T-helper 17 cell (primary cell): Measurements from ENCODE around the gene SLC66A2. TPM values are rescaled to one million over a fixed set of nuclear protein-coding genes. Genes with fewer than 3 reads are reported as not detected.
"Not testable (repeated sequence)": the region's sequence is repeated elsewhere in the genome, so short reads cannot be mapped to it uniquely, and the experiment has no call there.

Experiments
- ATAC-seq: fragments of 150-1000 bp; cut with Tn5 transposase; 2 replicates; pipeline ENCODE4 v1.10.0; 2021; ENCODE audit warnings: mild to moderate bottlenecking, moderate library complexity
- DNase-seq, 3 donors: peaks; one replicate each; pipeline versions ENCODE4 v3.0.0 to v3.0.0-alpha.2; 2020 to 2021
- H3K9me3 ChIP-seq: one replicate; pipeline ENCODE4 v1.7.0; 2013; ENCODE audit warnings: low read length, mild to moderate bottlenecking; ENCODE audit not compliant: control insufficient read depth, poor library complexity, severe bottlenecking
- H3K27ac Mint-ChIP-seq: one replicate; pipeline ENCODE4 v1.8.0; 2022; ENCODE audit warnings: mild to moderate bottlenecking, moderate library complexity, mixed read lengths
- H3K27me3 Mint-ChIP-seq: one replicate; pipeline ENCODE4 v1.8.0; 2022; ENCODE audit warnings: mixed read lengths
- H3K36me3 Mint-ChIP-seq: one replicate; pipeline ENCODE4 v1.8.0; 2022; ENCODE audit warnings: low read depth, mixed read lengths
- H3K4me1 Mint-ChIP-seq: one replicate; pipeline ENCODE4 v1.8.0; 2022; ENCODE audit warnings: mild to moderate bottlenecking, mixed read lengths
- H3K4me3 Mint-ChIP-seq: one replicate; pipeline ENCODE4 v1.8.0; 2022; ENCODE audit warnings: mild to moderate bottlenecking, moderate library complexity, mixed read lengths
- total RNA-seq, 4 donors: library from RNA in 2 of 4; stranded (reverse) in 2 of 4; gene quantifications; one replicate each; pipeline ENCODE4 v1.2.3 and lab custom pipeline; 2022 to 2026

The SLC66A2 gene
- total RNA-seq, 2 donors from 2014 or later = 43.6 to 56.9 TPM

- Mint-ChIP-seq H3K4me1 (peaks cover 18% of the 10 kb centered on the region), H3K27ac (peak overlapping the region; percentile 92), H3K36me3 (peaks cover 2% of the 10 kb centered on the region), H3K4me3 (peak overlapping the region; percentile 83), H3K27me3 (peaks cover 7% of the 10 kb centered on the region)
- ATAC-seq = no peak
- no peaks in the 10 kb centered on the region for H3K9me3 ChIP-seq
- DNase-seq = no peak
Measured at GRCh38 chr18:79963658-79964329, 12.3 kb upstream of the SLC66A2 start.

- H3K9me3 ChIP-seq = no peaks in the 10 kb centered on the region
- Mint-ChIP-seq H3K27ac (peak overlapping the region; percentile 92), H3K36me3 (peaks cover 2% of the 10 kb centered on the region), H3K4me3 (peak overlapping the region; percentile 83), H3K27me3 (peaks cover 7% of the 10 kb centered on the region), H3K4me1 (peaks cover 18% of the 10 kb centered on the region)
- ATAC-seq (peak; percentile 74), DNase-seq (peak; percentile 35 to 45 (median 41))
Measured at GRCh38 chr18:79962835-79963657, 11.6 kb upstream of the SLC66A2 start.

GRCh38 chr18:79962311-79962710, 10.9 kb upstream of the SLC66A2 start:
- DNase-seq (no peak), ATAC-seq (no peak)
- H3K27me3 Mint-ChIP-seq = peaks cover 7% of the 10 kb centered on the region
- H3K9me3 ChIP-seq = no peaks in the 10 kb centered on the region
- peaks cover 18% of the 10 kb centered on the region for H3K4me1 Mint-ChIP-seq
- no peak overlapping the region for H3K4me3 Mint-ChIP-seq
- peaks cover 2% of the 10 kb centered on the region for H3K36me3 Mint-ChIP-seq
- H3K27ac Mint-ChIP-seq = peak overlapping the region; percentile 92

GRCh38 chr18:79961527-79962291, 10.3 kb upstream of the SLC66A2 start:
- ATAC-seq = no peak
- H3K27ac Mint-ChIP-seq = no peak overlapping the region
- no peak overlapping the region for H3K4me3 Mint-ChIP-seq
- H3K9me3 ChIP-seq = no peaks in the 10 kb centered on the region
- no peak for DNase-seq
- peaks cover 2% of the 10 kb centered on the region for H3K36me3 Mint-ChIP-seq
- H3K27me3 Mint-ChIP-seq = peaks cover 7% of the 10 kb centered on the region
- peaks cover 16% of the 10 kb centered on the region for H3K4me1 Mint-ChIP-seq

GRCh38 chr18:79960921-79961526, 9.6 kb upstream of the SLC66A2 start:
- ATAC-seq (no peak), DNase-seq (no peak)

GRCh38 chr18:79960161-79960801, 8.8 kb upstream of the SLC66A2 start:
- not testable (repeated sequence) for H3K9me3 ChIP-seq, H3K36me3 Mint-ChIP-seq, ATAC-seq, H3K27ac Mint-ChIP-seq, H3K27me3 Mint-ChIP-seq, DNase-seq
- H3K4me1 Mint-ChIP-seq = peaks cover 16% of the 10 kb centered on the region
- H3K4me3 Mint-ChIP-seq = peak overlapping the region; percentile 47

More at GRCh38 chr18:79960921-79961526, 9.6 kb upstream of the SLC66A2 start:
- Mint-ChIP-seq H3K27ac (no peak overlapping the region), H3K27me3 (peaks cover 7% of the 10 kb centered on the region), H3K36me3 (peaks cover 2% of the 10 kb centered on the region), H3K4me3 (no peak overlapping the region), H3K4me1 (peaks cover 16% of the 10 kb centered on the region)
- H3K9me3 ChIP-seq = no peaks in the 10 kb centered on the region

- Mint-ChIP-seq H3K27ac (no peak overlapping the region), H3K4me3 (no peak overlapping the region), H3K36me3 (peaks cover 2% of the 10 kb centered on the region), H3K4me1 (peaks cover 17% of the 10 kb centered on the region), H3K27me3 (peaks cover 7% of the 10 kb centered on the region)
- no peak for DNase-seq
- no peaks in the 10 kb centered on the region for H3K9me3 ChIP-seq
- no peak for ATAC-seq
Measured at GRCh38 chr18:79958981-79959380, 7.5 kb upstream of the SLC66A2 start.

GRCh38 chr18:79956276-79956675, 4.8 kb upstream of the SLC66A2 start:
- ATAC-seq (no peak), DNase-seq (no peak)
- H3K9me3 ChIP-seq = no peaks in the 10 kb centered on the region
- H3K27me3 Mint-ChIP-seq = no peaks in the 10 kb centered on the region
- no peak overlapping the region for H3K4me3 Mint-ChIP-seq
- no peak overlapping the region for H3K27ac Mint-ChIP-seq
- peaks cover 7% of the 10 kb centered on the region for H3K4me1 Mint-ChIP-seq
- H3K36me3 Mint-ChIP-seq = no peaks in the 10 kb centered on the region

- no peak overlapping the region for H3K4me3 Mint-ChIP-seq
- no peaks in the 10 kb centered on the region for H3K9me3 ChIP-seq
- ATAC-seq (no peak), DNase-seq (no peak)
- H3K27me3 Mint-ChIP-seq = no peaks in the 10 kb centered on the region
- H3K4me1 Mint-ChIP-seq = peaks cover 7% of the 10 kb centered on the region
- H3K27ac Mint-ChIP-seq = no peak overlapping the region
- no peaks in the 10 kb centered on the region for H3K36me3 Mint-ChIP-seq
Measured at GRCh38 chr18:79955302-79956075, 4.0 kb upstream of the SLC66A2 start.

GRCh38 chr18:79954791-79955190, 3.3 kb upstream of the SLC66A2 start:
- no peaks in the 10 kb centered on the region for H3K27me3 Mint-ChIP-seq
- no peaks in the 10 kb centered on the region for H3K9me3 ChIP-seq
- no peaks in the 10 kb centered on the region for H3K36me3 Mint-ChIP-seq
- no peak overlapping the region for H3K4me3 Mint-ChIP-seq
- no peak for ATAC-seq
- H3K27ac Mint-ChIP-seq = no peak overlapping the region
- DNase-seq = no peak
- peaks cover 10% of the 10 kb centered on the region for H3K4me1 Mint-ChIP-seq

GRCh38 chr18:79953971-79954651, 2.7 kb upstream of the SLC66A2 start:
- DNase-seq (no peak), ATAC-seq (no peak)
- Mint-ChIP-seq H3K36me3 (no peaks in the 10 kb centered on the region), H3K4me1 (peaks cover 14% of the 10 kb centered on the region), H3K27me3 (no peaks in the 10 kb centered on the region), H3K27ac (no peak overlapping the region), H3K4me3 (peak overlapping the region; percentile 47)
- no peaks in the 10 kb centered on the region for H3K9me3 ChIP-seq
